ENCODE data around the gene MAP9. TPM values are rescaled to one million over a fixed set of nuclear protein-coding genes. Genes with fewer than 3 reads are reported as not detected.

The MAP9 gene
- polyA plus RNA-seq, 3 donors, result 0.01 TPM; not detected in 2

DNA sequence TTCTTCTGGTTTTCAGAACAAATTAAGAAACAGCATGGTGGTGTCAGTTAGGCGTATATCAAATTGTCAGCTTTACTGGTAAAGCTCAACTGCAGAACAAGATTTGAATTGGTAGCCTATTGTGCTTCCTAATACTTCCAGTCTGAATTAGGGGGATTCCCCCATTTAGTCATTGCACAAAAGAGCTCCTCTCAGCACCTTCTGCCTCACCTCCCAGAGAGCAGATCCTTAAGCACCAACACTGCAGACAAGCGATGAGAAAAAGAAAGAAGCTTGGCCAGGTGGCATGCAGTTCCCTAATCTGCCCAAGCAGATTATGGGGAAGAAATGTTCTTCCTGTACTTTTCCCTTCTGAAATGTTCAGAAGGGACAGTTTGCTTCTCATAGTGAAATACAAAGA lies 9.2 kb downstream of the MAP9 start:
- no peak overlapping the region for H2AFZ ChIP-seq (ENCODE audit: insufficient read depth, low read depth, low read length, poor library complexity, severe bottlenecking)
- DNase-seq, result no peak
- no peaks in the 10 kb centered on the region for H3K9me3 Mint-ChIP-seq
- TF ChIP-seq, protein P1, sequence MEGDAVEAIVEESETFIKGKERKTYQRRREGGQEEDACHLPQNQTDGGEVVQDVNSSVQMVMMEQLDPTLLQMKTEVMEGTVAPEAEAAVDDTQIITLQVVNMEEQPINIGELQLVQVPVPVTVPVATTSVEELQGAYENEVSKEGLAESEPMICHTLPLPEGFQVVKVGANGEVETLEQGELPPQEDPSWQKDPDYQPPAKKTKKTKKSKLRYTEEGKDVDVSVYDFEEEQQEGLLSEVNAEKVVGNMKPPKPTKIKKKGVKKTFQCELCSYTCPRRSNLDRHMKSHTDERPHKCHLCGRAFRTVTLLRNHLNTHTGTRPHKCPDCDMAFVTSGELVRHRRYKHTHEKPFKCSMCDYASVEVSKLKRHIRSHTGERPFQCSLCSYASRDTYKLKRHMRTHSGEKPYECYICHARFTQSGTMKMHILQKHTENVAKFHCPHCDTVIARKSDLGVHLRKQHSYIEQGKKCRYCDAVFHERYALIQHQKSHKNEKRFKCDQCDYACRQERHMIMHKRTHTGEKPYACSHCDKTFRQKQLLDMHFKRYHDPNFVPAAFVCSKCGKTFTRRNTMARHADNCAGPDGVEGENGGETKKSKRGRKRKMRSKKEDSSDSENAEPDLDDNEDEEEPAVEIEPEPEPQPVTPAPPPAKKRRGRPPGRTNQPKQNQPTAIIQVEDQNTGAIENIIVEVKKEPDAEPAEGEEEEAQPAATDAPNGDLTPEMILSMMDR (IDR thresholded peaks at IDR 0.05), result no peak
- H3K36me3 ChIP-seq (replicated peaks in 1 of 2; ENCODE audit: control insufficient read depth in 1 of 2, insufficient read depth in 2 of 2, low read length in 2 of 2), result no peaks in the 10 kb centered on the region
- no peak overlapping the region for H3K27ac Mint-ChIP-seq
- H3K27me3 ChIP-seq (ENCODE audit: control insufficient read depth in 2 of 2, insufficient read depth in 2 of 2, low read length in 2 of 2), result no peaks in the 10 kb centered on the region
- no peak overlapping the region for H3K4me3 ChIP-seq (replicated peaks in 1 of 3; ENCODE audit: low read depth in 2 of 3, low read length in 3 of 3)
- H3K27me3 Mint-ChIP-seq (ENCODE audit: low read depth in 3 of 3), result peaks cover 0 to 2% (median 1%) of the 10 kb centered on the region in 3 donors
- H3K9me3 ChIP-seq (replicated peaks in 1 of 2; ENCODE audit: control insufficient read depth in 1 of 2, insufficient read depth in 1 of 2, low read length in 2 of 2), result no peaks in the 10 kb centered on the region
- H3K4me1 ChIP-seq (ENCODE audit: control insufficient read depth in 1 of 2, insufficient read depth in 2 of 2, low read length in 2 of 2), result no peaks in the 10 kb centered on the region
- H3K4me2 ChIP-seq (replicated peaks; ENCODE audit: extremely low read depth, low read length, poor library complexity, severe bottlenecking), result no peak overlapping the region
- WGBS (ENCODE audit: insufficient coverage), result 100% methylated on average over 1 of the region's 2 CpGs
- no peak overlapping the region for H3K9ac ChIP-seq (ENCODE audit: insufficient read depth, low read length, poor library complexity, severe bottlenecking)
- H4K20me1 ChIP-seq (ENCODE audit: insufficient read depth, low read length), result no peaks in the 10 kb centered on the region
- H3K36me3 Mint-ChIP-seq, result no peaks in the 10 kb centered on the region
- H3K4me3 Mint-ChIP-seq, result no peak overlapping the region
- intact Hi-C loops (cut with micrococcal nuclease), result no loop called here
- no peaks in the 10 kb centered on the region for H3K4me1 Mint-ChIP-seq
- no peak overlapping the region for H3K27ac ChIP-seq (ENCODE audit: low read depth in 1 of 2, low read length in 2 of 2)
- H3K79me2 ChIP-seq (ENCODE audit: insufficient read depth, low read length), result no peaks in the 10 kb centered on the region

DNA sequence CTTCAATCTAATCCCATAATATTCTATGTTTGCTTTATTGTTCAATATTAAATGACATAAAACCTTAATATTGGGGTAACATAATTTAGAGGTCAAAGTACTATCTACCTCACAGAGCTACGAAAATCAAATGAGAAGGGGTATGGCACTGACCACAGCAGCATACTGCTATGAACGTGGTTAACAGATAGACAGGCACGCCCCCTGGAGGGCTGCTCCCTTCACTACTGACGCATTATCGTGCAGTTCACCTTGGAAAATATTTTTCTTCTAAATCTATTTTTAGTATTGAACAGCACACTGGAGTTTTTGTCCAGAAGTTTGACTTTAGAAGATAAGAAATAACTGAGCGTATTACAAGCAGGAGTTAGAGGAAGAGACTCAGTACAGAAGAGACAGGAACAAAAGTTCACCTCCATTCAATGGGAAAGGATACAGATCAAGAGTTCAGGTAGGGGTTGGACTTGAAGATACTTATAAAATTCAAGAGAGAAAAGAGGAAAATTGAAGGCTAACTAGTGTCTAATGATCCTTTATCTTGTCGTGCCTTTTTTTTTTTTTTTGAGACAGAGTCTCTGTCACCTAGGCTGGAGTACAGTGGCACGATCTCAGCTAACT lies 22.7 kb downstream of the MAP9 start:
- Histone ChIP-seq H3K79me2 (ENCODE audit: insufficient read depth, low read length) (no peaks in the 10 kb centered on the region), H3K27ac (ENCODE audit: low read depth in 1 of 2, low read length in 2 of 2) (no peak overlapping the region), H3K27me3 (ENCODE audit: control insufficient read depth in 2 of 2, insufficient read depth in 2 of 2, low read length in 2 of 2) (no peaks in the 10 kb centered on the region), H4K20me1 (ENCODE audit: insufficient read depth, low read length) (no peaks in the 10 kb centered on the region), H3K9me3 (replicated peaks in 1 of 2; ENCODE audit: control insufficient read depth in 1 of 2, insufficient read depth in 1 of 2, low read length in 2 of 2) (no peaks in the 10 kb centered on the region), H2AFZ (ENCODE audit: insufficient read depth, low read depth, low read length, poor library complexity, severe bottlenecking) (no peak overlapping the region), H3K4me1 (ENCODE audit: control insufficient read depth in 1 of 2, insufficient read depth in 2 of 2, low read length in 2 of 2) (no peaks in the 10 kb centered on the region), H3K4me3 (replicated peaks in 1 of 3; ENCODE audit: low read depth in 2 of 3, low read length in 3 of 3) (no peak overlapping the region), H3K4me2 (replicated peaks; ENCODE audit: extremely low read depth, low read length, poor library complexity, severe bottlenecking) (no peak overlapping the region), H3K9ac (ENCODE audit: insufficient read depth, low read length, poor library complexity, severe bottlenecking) (no peak overlapping the region), H3K36me3 (replicated peaks in 1 of 2; ENCODE audit: control insufficient read depth in 1 of 2, insufficient read depth in 2 of 2, low read length in 2 of 2) (no peaks in the 10 kb centered on the region)
- WGBS (ENCODE audit: insufficient coverage), result 33% methylated on average over 3 of the region's 8 CpGs
- intact Hi-C loops (cut with micrococcal nuclease), result no loop called here
- Mint-ChIP-seq H3K27ac (no peak overlapping the region), H3K4me3 (no peak overlapping the region), H3K36me3 (no peaks in the 10 kb centered on the region), H3K9me3 (no peaks in the 10 kb centered on the region), H3K4me1 (no peaks in the 10 kb centered on the region), H3K27me3 (ENCODE audit: low read depth in 3 of 3) (no peaks in the 10 kb centered on the region)
- TF ChIP-seq, protein P1 (IDR thresholded peaks at IDR 0.05), result peak; percentile 63
- DNase-seq, result peak in 2 of 3 donors; percentile 5 to 10

Data from CD14-positive monocyte (primary cell).